Stimulated activated CD8-positive, alpha-beta memory T cell treated with anti-CD3 and anti-CD28 coated beads, Interleukin-7, amount 100 ng/mL, for 4 hours (primary cell): ENCODE measurements around the gene PWP1.

ENCODE experiments used
- DNase-seq, 2 donors: peaks; one replicate each; pipeline ENCODE4 v3.0.0-alpha.2; 2020; ENCODE audit warnings: low read depth in 2 of 2

Gene PWP1

DNA sequence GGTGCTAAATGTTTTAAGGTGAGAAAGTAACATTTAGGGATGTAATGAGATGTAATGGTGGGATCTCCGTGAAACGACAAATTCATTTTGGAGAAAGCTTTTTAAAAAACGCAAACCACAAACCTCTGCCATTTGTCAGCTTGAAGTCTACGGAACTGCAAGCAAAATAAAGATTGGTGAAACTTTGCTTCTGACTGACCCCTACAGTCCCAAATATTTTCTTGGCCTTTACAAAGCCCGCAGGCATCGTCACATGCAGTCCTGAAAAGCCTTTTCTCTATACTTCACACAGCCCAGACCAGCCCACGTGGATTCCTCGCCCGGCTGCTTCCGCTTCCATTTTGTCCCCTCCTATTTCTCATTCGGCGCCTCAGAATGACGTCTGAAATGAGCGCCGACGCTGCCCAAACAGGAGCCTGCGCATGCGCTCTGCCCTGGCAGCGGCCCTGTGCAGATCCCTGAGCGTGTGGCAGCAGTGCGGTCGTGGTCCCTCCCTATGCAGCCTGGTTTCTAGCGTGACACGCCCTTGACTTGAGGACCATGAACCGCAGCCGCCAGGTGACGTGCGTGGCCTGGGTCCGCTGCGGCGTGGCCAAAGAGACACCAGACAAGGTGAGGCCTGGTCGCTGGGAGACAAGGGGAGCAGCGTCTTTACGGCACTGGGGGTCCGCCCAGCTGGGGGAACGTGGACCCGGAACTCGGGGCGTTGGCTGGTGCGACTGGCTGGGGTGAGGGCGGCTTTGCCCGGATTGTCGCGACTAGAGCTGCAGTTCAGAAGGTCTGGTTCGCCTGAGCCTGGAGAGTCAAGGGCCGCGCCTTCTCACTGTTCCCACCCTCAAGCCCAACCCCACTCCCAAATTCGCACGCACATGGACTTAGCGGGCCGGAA, at the start of gene PWP1:
PWP1 (plus strand) TSS at position 440 of the 889 bp plus-strand sequence; CDS start at position 541, 101 bp downstream.
- DNase-seq: peak; percentile 92

DNA sequence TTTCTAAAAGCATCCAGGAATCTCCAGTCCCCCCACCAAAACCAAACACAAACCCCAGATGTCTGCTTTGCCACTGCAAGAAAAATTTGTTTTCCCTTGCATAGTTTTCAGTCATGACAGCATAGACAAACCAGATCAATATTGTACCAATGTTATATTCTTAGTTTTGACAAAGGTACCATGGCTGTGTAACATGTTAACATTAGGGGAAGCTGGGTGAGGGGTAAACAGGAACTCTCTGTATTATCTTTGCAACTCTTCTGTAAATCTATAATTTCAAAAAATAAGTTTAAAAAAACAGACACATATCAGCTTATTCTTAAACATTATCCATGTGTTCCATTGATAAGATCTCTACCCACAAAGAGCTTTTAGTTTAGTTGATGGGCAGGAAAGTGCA, 44.4 kb upstream of the PWP1 start:
- no peak for DNase-seq

DNA sequence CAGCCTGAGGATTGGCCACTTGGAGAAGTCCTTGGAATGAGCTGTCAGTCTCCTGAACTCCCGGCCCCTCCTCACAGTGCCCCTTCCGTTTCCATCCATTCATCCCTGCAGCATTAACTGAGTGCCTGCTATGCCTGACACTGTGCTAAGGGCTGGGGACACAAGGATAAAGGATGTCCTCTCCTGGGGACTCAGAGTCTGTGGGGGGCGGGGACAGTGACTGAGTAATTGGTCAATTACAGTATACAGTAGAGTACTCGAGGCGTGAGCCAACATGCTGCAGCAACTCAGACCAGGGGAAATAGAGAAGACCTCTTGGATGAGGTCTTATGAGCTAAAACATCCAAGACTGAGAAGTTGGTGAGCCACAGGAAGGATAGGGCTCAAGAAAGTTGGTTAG, 43.4 kb upstream of the PWP1 start:
- no peak for DNase-seq

DNA sequence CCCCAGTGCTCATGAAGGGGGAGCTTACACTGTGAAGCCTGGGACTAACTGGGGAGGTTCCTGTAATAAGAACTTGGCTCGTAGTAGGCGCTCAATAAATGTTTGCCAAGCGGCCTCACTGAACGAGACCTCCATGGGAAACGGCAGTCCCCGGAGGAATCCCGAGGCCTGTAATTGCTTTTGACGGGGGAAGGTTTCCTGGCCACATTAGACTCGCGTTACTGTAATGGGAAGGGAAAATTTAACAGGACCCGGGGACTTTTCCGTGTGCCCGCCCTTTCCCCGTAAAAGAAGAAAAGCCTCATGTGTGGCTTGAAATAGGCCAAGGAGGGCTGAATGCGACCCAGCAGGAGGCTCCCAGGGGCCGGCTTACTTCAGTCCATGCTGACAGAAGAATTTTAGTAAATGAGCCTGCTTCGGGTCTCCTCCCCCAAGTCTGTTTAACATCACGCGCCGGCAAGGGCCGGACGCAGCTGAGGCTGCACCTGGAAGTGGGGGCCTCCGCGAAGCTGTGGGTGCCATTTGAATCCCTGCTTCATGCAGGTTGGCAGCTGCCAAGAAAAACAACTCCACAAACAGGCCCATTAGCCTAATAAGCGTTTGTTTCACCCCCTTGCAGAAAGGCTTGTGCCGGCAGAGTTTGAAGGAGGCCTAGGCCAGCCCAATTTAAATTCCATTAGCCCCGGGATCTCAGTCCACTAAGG, 39.8 kb upstream of the PWP1 start:
- DNase-seq: no peak

DNA sequence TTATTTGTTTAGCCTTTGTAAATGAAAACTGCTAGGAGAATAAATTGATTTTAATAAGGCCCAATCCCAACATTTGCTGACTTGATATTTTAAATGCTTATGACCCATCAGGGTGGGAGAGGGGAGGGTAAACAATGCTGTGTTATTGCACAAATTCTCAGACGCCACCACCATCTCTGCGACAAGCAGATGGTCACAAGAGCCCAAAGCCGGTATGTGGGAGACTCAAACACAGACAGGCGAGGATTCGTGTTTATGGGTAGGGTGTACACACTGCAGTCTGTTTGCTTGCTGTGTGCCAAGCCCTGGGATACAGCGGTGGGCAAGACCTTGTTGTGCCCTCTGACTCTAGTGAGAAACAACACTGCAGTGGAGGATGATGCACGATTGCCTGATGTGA, 39.2 kb upstream of the PWP1 start:
- DNase-seq: no peak

DNA sequence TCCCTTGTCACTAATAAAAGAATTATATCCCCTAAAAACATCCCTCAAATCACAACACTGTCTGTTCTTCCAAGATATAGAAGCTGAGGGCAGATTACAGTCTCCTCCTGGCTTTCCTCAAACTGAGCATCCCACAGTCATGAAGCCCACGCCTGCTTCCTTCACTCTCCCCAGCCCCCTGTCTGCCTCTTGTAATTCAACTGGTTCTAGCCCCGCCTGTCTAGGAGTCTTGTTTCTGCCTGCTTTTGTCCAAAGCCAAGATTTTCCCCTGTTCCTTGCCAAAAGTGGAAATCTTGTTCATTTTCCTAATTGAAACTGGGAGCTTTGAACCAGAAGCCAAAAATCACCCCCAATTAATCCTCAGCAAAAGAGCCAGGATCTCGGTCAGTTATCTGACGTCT, 35.9 kb upstream of the PWP1 start:
- DNase-seq: no peak

DNA sequence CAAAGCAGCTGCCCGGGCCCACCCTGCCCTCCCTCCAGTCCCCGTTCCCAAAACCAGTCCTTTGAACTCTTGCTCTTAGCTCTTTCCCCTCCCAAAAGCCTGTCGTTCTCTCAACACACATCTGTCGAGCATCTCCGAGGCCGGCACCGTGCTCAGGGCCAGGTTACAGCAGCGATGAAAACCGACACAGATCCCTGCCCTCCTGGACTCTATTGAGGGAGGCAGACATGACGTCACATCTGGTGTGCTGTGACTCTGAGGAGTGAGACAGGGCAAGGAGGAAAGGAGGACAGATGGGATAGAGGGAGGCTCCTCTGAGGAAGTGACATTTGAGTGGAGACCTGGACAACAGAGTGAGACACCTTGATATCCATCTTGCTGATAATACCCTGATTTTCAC, 34.6 kb upstream of the PWP1 start:
- DNase-seq: no peak

DNA sequence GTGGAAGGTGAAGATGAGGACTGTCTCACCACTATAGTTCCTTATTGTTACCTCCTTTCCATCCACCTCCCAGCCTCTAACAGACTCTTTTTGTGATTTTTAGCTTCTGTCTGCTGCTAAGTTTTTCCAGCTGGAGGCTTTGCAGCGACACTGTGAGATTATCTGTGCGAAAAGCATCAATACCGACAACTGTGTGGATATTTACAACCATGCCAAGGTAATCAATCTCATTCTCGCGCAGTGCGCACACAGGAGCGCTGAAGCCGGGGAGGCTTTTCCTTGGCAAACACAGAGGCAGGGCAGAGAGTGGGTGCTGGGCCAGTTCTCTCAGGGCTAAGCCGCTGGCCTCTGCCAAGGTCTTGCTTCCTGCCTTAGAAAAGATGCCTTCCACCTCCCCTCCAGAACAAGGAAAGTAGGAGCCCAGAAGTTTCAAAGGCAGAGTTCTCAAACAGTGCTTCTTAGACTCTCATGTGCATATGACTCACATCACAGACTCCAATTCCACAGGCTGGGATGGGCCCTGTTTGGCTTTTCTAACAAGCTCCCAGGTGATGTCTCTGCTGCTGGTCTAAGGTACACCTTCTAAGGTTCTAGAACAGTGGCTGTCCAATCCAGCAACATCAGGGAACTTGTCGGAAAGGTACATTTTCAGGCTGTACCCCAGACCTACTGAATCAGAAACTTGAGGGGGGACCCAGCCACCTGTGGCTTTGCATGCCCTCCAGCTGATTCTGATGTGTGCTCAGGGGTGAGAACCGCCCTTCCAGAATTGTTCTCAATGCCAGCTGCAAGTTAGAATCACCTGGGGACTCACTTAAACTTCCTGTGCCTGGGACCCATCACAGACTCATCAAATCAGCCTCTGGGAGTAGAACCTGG, 33.8 kb upstream of the PWP1 start:
- no peak for DNase-seq

DNA sequence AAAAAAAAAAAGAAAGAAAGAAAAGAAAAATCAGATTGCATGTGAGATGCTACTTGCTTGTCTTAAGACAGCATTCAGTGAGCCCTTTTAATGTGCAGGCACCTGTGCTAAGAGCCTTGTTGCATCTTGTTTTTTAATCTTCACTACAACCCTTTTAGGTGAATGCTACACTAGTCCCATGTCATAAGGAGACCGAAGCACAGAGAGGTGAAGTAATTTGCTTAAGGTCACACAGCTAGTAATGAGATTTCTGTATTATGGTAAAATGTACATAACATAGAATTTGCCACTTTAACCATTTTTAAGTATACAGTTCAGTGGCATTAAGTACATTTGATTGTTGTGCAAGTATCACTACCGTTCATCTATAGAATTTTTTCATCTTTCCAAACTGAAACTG, 32.1 kb upstream of the PWP1 start:
- DNase-seq: no peak

DNA sequence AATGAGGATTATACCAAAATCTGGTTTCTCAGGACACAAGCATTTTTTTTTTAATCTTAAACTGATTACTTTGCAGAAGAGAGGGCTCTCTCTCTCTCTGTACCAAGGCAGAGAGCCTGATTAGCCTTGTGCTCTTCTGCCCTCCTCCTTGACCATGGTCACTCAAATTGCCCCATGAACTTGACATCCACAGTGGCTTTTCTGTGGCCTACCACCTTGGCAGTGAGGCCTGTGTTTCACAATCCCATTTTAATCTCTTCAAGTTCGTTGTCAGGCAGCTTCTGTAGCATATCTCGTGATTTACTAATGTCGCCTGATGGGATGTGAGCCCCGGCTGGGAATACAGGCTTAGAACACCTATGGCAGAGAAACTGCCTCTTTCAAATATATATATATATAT, 30.7 kb upstream of the PWP1 start:
- DNase-seq: no peak

DNA sequence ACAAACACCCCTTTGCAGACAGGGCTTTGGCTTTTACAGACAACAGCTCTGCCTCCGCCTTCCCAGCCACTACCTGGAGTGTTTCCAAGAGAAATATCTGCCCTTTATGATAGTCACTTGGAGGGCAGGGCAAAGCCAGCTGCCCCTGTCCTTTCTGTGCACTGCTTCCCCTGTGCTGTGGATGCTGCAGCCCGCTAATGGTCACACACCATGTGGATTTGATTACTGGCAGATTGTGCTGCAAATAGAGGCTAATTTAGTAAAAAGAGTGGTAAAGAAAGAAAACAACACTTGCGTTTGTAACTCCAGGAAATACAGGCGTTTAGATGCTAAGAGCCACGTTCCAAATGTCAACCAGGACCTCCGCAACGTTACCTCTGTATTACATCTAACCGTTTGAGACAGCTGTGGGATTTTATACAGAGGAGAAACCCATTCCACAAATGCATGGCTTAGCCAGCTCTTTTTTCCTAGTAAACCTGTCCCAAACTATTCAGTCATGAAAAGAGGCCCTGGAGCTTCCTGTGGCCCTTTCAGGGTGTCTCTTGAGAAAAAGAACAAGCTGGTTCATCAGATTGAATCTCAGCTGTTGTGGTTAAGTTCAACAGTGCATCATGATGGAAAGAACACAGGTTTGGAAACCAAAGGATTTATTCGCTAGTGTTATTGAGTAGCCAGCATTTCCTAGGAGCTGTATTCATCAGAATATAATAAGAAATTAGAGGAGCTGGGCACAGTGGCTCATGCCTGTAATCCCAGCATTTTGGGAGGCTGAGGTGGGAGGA, 30.1 kb upstream of the PWP1 start:
- DNase-seq: no peak

DNA sequence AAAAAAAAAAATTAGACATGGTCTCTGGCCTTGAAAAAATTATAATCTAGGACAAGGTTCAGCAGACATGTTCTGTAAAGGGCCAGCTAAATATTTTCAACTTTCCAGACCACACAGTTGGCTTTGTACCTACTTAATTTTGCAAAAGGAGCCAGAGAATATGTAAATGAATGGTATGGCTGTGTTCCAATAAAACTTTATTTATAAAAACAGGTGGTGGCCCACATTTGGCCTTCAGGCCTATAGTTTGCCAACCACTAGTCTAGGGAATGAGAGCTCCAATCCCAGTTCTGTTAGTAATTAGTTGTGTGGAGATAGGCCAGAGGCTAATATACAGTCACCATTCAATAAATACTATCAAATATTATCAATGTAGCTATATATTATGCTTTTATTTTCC, 29.3 kb upstream of the PWP1 start:
- DNase-seq: no peak

DNA sequence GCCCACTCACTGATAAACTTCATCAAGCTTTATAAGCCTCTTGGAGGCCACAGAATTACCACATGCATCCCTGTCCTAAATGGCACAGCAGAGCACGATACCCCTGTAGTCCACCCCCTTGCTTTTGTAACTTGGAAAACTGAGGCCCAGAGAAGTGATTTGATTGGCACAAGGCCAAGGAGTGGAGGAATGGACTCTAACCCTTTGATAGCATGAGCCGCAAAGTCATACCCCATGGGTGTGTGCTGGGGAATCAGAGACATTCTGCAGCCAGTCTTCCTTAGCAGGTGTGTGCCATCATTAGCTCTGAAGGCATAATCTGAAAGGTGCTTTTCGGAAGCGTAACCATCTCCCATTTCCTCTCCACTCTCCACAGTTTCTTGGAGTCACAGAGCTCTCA, 28.5 kb upstream of the PWP1 start:
- no peak for DNase-seq

DNA sequence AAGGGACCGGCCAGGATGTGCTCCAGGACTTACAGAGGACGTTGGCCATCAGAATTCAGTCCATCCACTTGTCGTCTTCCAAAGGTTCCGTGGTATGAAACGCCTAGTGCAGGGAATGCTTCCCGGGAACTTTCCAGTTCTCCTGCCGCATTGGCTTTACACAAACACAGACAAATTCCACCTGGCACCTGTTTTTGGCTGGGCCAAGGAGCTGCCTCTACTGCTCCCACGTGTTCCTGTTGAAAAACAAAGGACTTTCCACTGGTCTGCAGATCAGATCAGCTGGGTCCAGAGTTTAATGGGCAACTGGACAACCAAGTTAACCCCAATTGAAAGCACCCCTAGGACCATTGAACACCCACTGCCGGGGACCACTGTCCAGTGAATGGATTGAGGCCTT, 28.0 kb upstream of the PWP1 start:
- DNase-seq: no peak

DNA sequence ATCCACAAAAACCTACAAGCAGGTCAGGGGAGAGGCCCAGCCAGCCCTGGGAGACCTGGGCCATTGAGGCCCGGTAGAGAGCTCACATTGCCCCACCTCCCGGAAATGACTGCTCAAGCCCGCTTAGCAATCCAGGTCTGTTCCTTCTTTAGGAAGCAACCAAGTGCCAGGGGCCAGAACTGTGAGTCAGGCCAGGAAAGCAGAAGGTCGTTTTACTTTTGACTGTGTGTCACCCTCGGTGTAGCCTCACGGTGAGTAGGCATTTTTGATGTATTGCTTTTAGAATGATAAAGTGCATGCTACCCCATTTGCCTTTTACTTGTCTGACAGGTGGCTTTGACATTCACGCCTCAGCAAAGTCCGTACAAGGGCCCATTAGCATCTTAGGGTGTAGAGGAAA, 25.4 kb upstream of the PWP1 start:
- no peak for DNase-seq

DNA sequence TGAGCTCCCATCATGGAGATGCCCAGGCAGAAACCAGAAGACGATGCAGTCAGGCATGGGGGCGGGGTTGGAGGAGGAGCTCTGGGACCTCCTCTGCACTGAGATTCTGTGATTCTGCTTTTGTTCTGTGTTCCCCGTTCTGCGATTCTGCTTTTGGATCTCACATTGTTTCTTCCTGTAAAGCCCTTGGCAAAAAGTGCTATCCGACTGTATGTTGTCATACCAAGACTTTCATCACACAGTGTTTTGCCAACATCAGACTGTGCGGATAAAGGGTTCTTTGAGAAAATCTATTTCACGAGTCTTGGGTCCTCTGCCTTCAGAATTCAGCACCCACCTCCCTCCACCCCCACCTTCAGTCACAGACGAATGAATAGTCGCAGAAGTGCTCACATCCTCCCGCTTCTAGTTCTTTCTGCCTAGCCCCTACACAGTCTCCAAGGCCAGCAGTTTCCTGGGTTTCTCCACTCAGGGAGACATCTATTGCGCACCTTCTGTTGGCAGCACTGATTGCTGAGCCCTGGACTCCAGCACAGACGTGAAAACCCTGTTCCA, 24.7 kb upstream of the PWP1 start:
- no peak for DNase-seq

DNA sequence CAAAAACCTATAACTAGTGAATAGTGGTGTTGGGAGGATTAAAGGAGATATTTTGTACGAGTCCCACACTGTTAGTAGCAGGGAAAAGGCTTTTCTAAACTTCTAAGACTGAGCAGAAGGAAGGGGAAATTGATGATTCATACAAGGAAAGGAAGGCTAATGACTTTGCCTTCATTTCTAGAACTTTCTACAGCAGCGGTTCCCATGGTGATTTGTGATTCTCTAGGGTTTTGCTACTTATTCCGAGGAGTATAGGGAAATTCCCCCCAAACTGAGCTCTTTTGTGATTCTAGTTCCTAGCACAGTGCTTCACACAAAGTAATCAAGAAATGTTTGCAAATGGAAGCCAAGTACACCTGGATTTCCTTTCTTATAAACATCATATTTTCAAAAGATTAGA, 23.8 kb upstream of the PWP1 start:
- DNase-seq: no peak

DNA sequence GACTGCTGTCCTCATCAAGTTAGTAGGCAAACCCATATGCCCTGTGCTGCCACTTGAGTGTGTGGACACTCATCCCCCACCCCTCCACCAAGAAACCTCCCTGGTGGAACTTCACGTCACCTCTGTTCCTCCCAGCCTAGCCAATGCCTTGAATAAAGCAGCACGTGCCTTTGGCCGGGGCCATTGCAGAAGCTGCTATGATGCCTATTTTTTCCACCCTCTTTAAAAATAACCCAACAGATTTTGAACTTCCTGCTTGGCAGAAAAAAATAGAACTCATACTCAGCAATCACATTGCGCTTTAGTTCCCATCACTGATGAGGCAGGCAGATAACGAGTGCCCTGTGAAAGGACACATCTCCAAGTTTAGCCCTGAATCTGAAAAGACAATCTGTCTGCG, 23.1 kb upstream of the PWP1 start:
- DNase-seq: no peak

DNA sequence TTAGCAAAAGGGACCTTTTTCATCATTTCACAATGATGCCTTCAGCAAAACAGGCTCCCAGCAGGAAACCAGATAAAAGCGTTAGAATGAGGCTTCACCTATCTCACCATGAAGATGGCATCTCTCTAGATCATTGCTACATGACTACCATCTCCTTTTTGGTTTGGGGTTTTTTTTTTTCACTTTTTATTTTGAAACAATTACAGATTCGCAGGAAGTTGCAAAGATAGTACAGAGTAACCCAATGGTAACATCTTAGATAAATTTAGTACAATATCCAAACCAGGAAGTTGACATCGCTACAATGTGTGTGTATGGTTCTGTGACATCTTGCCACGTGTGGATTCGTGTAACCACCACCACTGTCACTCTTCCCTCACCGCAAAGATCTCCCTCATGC, 22.3 kb upstream of the PWP1 start:
- DNase-seq: no peak

DNA sequence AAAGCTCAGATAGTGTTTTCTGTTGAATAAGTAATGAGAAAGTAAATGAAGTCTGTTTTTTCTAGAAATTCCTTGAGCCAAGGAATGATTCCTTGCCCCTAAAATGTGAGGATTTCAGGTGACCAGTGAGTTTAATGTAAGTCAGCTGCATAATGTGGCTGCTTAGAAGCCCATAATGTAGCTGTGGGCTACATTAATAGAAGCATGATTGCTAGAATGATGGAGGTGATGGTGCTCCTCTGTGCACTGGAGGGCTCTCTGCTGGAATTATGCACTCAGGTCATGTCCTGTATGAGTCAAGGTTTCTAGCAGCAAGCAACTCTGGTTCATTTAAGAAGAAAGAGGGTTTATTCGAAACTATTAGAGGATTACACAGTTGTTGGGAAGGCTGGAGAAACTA, 19.6 kb upstream of the PWP1 start:
- no peak for DNase-seq

DNA sequence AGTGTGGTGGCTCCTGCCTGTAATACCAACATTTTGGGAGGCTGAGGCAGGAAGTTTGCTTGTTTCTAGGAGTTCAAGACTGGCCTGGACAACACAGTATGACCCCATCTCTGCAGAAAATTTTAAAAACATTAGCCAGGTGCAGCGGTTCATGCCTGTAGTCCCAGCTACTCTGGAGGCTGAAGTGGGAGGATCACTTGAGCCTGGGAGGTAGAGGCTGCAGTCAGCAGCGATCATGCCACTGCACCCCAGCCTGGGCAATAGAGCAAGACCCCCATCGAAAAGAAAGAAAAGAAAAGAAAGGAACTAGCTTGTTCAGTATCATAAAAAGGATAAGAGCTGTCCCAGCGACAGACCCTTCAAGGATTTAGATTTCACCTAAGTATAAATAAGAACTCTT, 18.1 kb upstream of the PWP1 start:
- no peak for DNase-seq
